A673 (cell line): ENCODE measurements around the gene SNCAIP. TPM values are rescaled to one million over a fixed set of nuclear protein-coding genes. Genes with fewer than 3 reads are reported as not detected.

Experiments
- BruUV-seq: library from RNA; stranded (reverse); fragments of 400-500 nt; replicated peaks from 2 replicates; lab custom pipeline; 2021; lab: Mats Ljungman, UMichigan
- CTCF ChIA-PET: fragments of 300-600 bp; sonication (Branson Sonifier 250); formaldehyde crosslinking; loops from one replicate; lab custom pipeline; 2022; ENCODE audit warnings: antibody characterized with exemption; lab: Charles Lee
- POLR2A ChIA-PET: fragments of 300-600 bp; sonication (Branson Sonifier 250); formaldehyde crosslinking; loops from one replicate; lab custom pipeline; 2022; ENCODE audit warnings: antibody characterized with exemption; ENCODE audit not compliant: low non-redundant PET; lab: Charles Lee
- DNase-seq: peaks from one replicate; pipeline ENCODE4 v3.0.0-alpha.2; 2015; ENCODE audit warnings: low spot score
- H3K27ac ChIP-seq: fragments of 200-600 bp; sonication (generic); 2 replicates; pipeline ENCODE4 v1.5.1; 2016; ENCODE audit warnings: mixed run types, low read depth, mild to moderate bottlenecking, mixed read lengths, antibody characterized with exemption, low read length; ENCODE audit not compliant: poor library complexity, severe bottlenecking
- H3K27me3 ChIP-seq: fragments of 200-600 bp; sonication (generic); replicated peaks from 2 replicates; pipeline ENCODE4 v1.6.1; 2017; ENCODE audit warnings: mixed run types, low read depth, mild to moderate bottlenecking, mixed read lengths, antibody characterized with exemption, low read length; ENCODE audit not compliant: insufficient read depth, poor library complexity
- H3K36me3 ChIP-seq: fragments of 200-600 bp; sonication (generic); 2 replicates; pipeline ENCODE4 v1.6.1; 2016; ENCODE audit warnings: mixed run types, mild to moderate bottlenecking, mixed read lengths, antibody characterized with exemption, low read length; ENCODE audit not compliant: insufficient read depth, poor library complexity, severe bottlenecking
- H3K4me1 ChIP-seq: fragments of 200-600 bp; sonication (generic); 2 replicates; pipeline ENCODE4 v1.6.1; 2017; ENCODE audit warnings: mixed run types, mild to moderate bottlenecking, mixed read lengths, antibody characterized with exemption, low read length; ENCODE audit not compliant: insufficient read depth, poor library complexity, severe bottlenecking
- H3K4me3 ChIP-seq: fragments of 200-600 bp; sonication (generic); 2 replicates; pipeline ENCODE4 v1.5.1; 2016; ENCODE audit warnings: low read depth, mixed run types, mild to moderate bottlenecking, mixed read lengths, low read length; ENCODE audit not compliant: poor library complexity, severe bottlenecking
- H3K9me3 ChIP-seq: fragments of 200-600 bp; sonication (generic); 2 replicates; pipeline ENCODE4 v1.6.1; 2016; ENCODE audit warnings: mixed run types, low read depth, mild to moderate bottlenecking, mixed read lengths, antibody characterized with exemption, low read length; ENCODE audit not compliant: poor library complexity, severe bottlenecking
- CTCF ChIP-seq: fragments of 300-800, 200-600 bp; sonication (generic); conservative IDR thresholded peaks from 2 replicates; pipeline ENCODE4 v1.5.1; 2017; ENCODE audit warnings: low read depth, mild to moderate bottlenecking, antibody characterized with exemption, low read length, moderate library complexity, mixed read lengths
- EZH2 ChIP-seq: fragments of 200-600 bp; sonication (generic); IDR thresholded peaks from 2 replicates; pipeline ENCODE4 v1.6.1; 2017; ENCODE audit warnings: borderline replicate concordance, low read depth, mild to moderate bottlenecking, mixed read lengths, antibody characterized with exemption, low read length; ENCODE audit not compliant: poor library complexity, severe bottlenecking
- intact Hi-C: fragments of 100-400 bp; cut with micrococcal nuclease; formaldehyde crosslinking; loops from one replicate; pipeline ENCODE4 v1.10.0; 2022; ENCODE audit not compliant: unreplicated experiment
- total RNA-seq: library from RNA; stranded (reverse); gene quantifications from 2 replicates; pipeline ENCODE4 v1.2.3, GENCODE V29; 2021

Gene SNCAIP
- total RNA-seq, 1 experiment from 2014 or later: not detected

GRCh38 chr5:122311497-122311960 is 508 bp upstream of the SNCAIP start:
- H3K4me1 ChIP-seq: peaks cover 7% of the 10 kb centered on the region
- DNase-seq: no peak
- H3K27me3 ChIP-seq: peaks cover 94% of the 10 kb centered on the region
- ChIA-PET POLR2A (no interaction called here), CTCF (no interaction called here)
- TF ChIP-seq EZH2 (peak; percentile 42), CTCF (no peak)
- H3K9me3 ChIP-seq: no peaks in the 10 kb centered on the region
- intact Hi-C loops: no loop called here
- peak overlapping the region; percentile 19 for H3K4me3 ChIP-seq
- H3K27ac ChIP-seq: no peak overlapping the region
- H3K36me3 ChIP-seq: no peaks in the 10 kb centered on the region
- BruUV-seq: no TSS peak

- Histone ChIP-seq H3K27me3 (peaks cover 98% of the 10 kb centered on the region), H3K9me3 (no peaks in the 10 kb centered on the region), H3K36me3 (no peaks in the 10 kb centered on the region), H3K4me3 (peak overlapping the region; percentile 38), H3K4me1 (peaks cover 7% of the 10 kb centered on the region), H3K27ac (no peak overlapping the region)
- BruUV-seq: no TSS peak
- TF ChIP-seq CTCF (no peak), EZH2 (peak; percentile 60)
- intact Hi-C loops: no loop called here
- CTCF ChIA-PET: no interaction called here
- DNase-seq: peak; percentile 4
- POLR2A ChIA-PET: no interaction called here
Observed at GRCh38 chr5:122312591-122313406, 762 bp downstream of the SNCAIP start.

GRCh38 chr5:122314036-122314435 is 2.0 kb downstream of the SNCAIP start:
- Histone ChIP-seq H3K9me3 (no peaks in the 10 kb centered on the region), H3K36me3 (no peaks in the 10 kb centered on the region), H3K27ac (no peak overlapping the region), H3K4me1 (peaks cover 7% of the 10 kb centered on the region), H3K27me3 (peaks cover 98% of the 10 kb centered on the region), H3K4me3 (no peak overlapping the region)
- POLR2A ChIA-PET: no interaction called here
- intact Hi-C loops: no loop called here
- DNase-seq: no peak
- TF ChIP-seq CTCF (no peak), EZH2 (no peak)
- BruUV-seq: no TSS peak
- CTCF ChIA-PET: no interaction called here
